WTC11 (cell line): ENCODE data around the gene LRMDA. TPM values are rescaled to one million over a fixed set of nuclear protein-coding genes. Genes with fewer than 3 reads are reported as not detected.

Experiments
- ATAC-seq: fragments of 200-7000 bp; cut with Tn5 transposase; 2 replicates; pipeline ENCODE4 v1.10.0; 2021; ENCODE audit warnings: mild to moderate bottlenecking, moderate library complexity
- CTCF ChIA-PET: fragments of 300-600 bp; sonication (Branson Sonifier 250); formaldehyde crosslinking; loops from one replicate; lab custom pipeline; 2021; ENCODE audit warnings: antibody characterized with exemption; lab: Charles Lee
- POLR2A ChIA-PET: fragments of 350-600 bp; sonication (Branson Sonifier 250); formaldehyde crosslinking; loops from one replicate; lab custom pipeline; 2021; ENCODE audit warnings: antibody characterized with exemption; lab: Charles Lee
- DNase-seq: peaks from one replicate; pipeline ENCODE4 v3.0.0; 2021; ENCODE audit warnings: low spot score
- H3K27ac Mint-ChIP-seq: 2 replicates; pipeline ENCODE4 v1.8.0; 2021; ENCODE audit warnings: mixed read lengths
- H3K27me3 Mint-ChIP-seq: 2 replicates; pipeline ENCODE4 v1.8.0; 2021; ENCODE audit warnings: low read depth, mild to moderate bottlenecking, moderate library complexity, mixed read lengths
- H3K36me3 Mint-ChIP-seq: 2 replicates; pipeline ENCODE4 v1.8.0; 2021; ENCODE audit warnings: mixed read lengths
- H3K4me1 Mint-ChIP-seq: 2 replicates; pipeline ENCODE4 v1.8.0; 2022; ENCODE audit warnings: mixed read lengths
- H3K4me3 Mint-ChIP-seq: 2 replicates; pipeline ENCODE4 v1.8.0; 2021; ENCODE audit warnings: mild to moderate bottlenecking, moderate library complexity, mixed read lengths
- H3K9me3 Mint-ChIP-seq: 2 replicates; pipeline ENCODE4 v1.8.0; 2021; ENCODE audit warnings: mixed read lengths
- ATF2 ChIP-seq: sonication (generic); formaldehyde crosslinking; IDR thresholded peaks from 2 replicates; pipeline ENCODE4 v1.8.1; 2022; ENCODE audit warnings: low read depth, missing genetic modification reagents, borderline replicate concordance
- KAT7 ChIP-seq: sonication (generic); formaldehyde crosslinking; IDR thresholded peaks from 2 replicates; pipeline ENCODE4 v1.8.1; 2023; ENCODE audit warnings: missing genetic modification reagents, mild to moderate bottlenecking, borderline replicate concordance
- MYBL2 ChIP-seq: sonication (generic); formaldehyde crosslinking; IDR thresholded peaks from 2 replicates; pipeline ENCODE4 v1.8.1; 2023; ENCODE audit warnings: mild to moderate bottlenecking, moderate library complexity, missing genetic modification reagents
- NR1H2 ChIP-seq: sonication (generic); formaldehyde crosslinking; IDR thresholded peaks from 2 replicates; pipeline ENCODE4 v1.9.0; 2021; ENCODE audit warnings: mild to moderate bottlenecking, moderate library complexity, missing genetic modification reagents
- NR2C2 ChIP-seq: sonication (generic); formaldehyde crosslinking; IDR thresholded peaks from 2 replicates; pipeline ENCODE4 v1.8.0; 2022; ENCODE audit warnings: mild to moderate bottlenecking, missing genetic modification reagents
- SMAD4 ChIP-seq: sonication (generic); formaldehyde crosslinking; IDR thresholded peaks from 2 replicates; pipeline ENCODE4 v1.8.0; 2022; ENCODE audit warnings: mild to moderate bottlenecking, missing genetic modification reagents
- SOX15 ChIP-seq: fragments of 250-450 bp; sonication (Bioruptor Pico); IDR thresholded peaks from 2 replicates; pipeline ENCODE4 v1.9.0; 2021; ENCODE audit warnings: mild to moderate bottlenecking
- SP1 ChIP-seq: sonication (generic); formaldehyde crosslinking; conservative IDR thresholded peaks from 2 replicates; pipeline ENCODE4 v1.8.1; 2022; ENCODE audit warnings: missing genetic modification reagents
- STAT6 ChIP-seq: sonication (generic); formaldehyde crosslinking; conservative IDR thresholded peaks from 2 replicates; pipeline ENCODE4 v1.8.1; 2023; ENCODE audit warnings: mild to moderate bottlenecking, low read depth, missing genetic modification reagents, moderate library complexity
- TCF7 ChIP-seq: sonication (generic); formaldehyde crosslinking; IDR thresholded peaks from 2 replicates; pipeline ENCODE4 v1.8.0; 2022; ENCODE audit warnings: mild to moderate bottlenecking, low read depth, missing genetic modification reagents, moderate library complexity
- ZNF671 ChIP-seq: fragments of 250-450 bp; sonication (Bioruptor Pico); IDR thresholded peaks from 2 replicates; pipeline ENCODE4 v1.8.0; 2021; ENCODE audit warnings: mild to moderate bottlenecking
- total RNA-seq: library from RNA; stranded (reverse); gene quantifications from 3 replicates; pipeline ENCODE4 v1.2.3, GENCODE V29; 2021
- TF ChIP-seq, protein P1 (sequence below): fragments of 250-450 bp; sonication (Bioruptor Pico); IDR thresholded peaks from 2 replicates; pipeline ENCODE4 v1.8.0; 2021; ENCODE audit warnings: mild to moderate bottlenecking
- TF ChIP-seq, protein P2 (sequence below): sonication (generic); formaldehyde crosslinking; IDR thresholded peaks from 2 replicates; pipeline ENCODE4 v1.8.0; 2023; ENCODE audit warnings: mild to moderate bottlenecking, missing genetic modification reagents
- TF ChIP-seq, protein P3 (sequence below): fragments of 250-450 bp; sonication (Bioruptor Pico); IDR thresholded peaks from 2 replicates; pipeline ENCODE4 v1.9.0; 2021; ENCODE audit warnings: mild to moderate bottlenecking
- TF ChIP-seq, protein P4 (sequence below): fragments of 250-450 bp; sonication (Bioruptor Pico); IDR thresholded peaks from 2 replicates; pipeline ENCODE4 v1.9.0; 2021; ENCODE audit warnings: mild to moderate bottlenecking, borderline replicate concordance
- TF ChIP-seq, protein P5 (sequence below): sonication (generic); formaldehyde crosslinking; IDR thresholded peaks from 2 replicates; pipeline ENCODE4 v1.8.0; 2022; ENCODE audit warnings: mild to moderate bottlenecking, missing genetic modification reagents

LRMDA gene
- total RNA-seq, 1 experiment from 2014 or later, result 0.92 TPM

DNA sequence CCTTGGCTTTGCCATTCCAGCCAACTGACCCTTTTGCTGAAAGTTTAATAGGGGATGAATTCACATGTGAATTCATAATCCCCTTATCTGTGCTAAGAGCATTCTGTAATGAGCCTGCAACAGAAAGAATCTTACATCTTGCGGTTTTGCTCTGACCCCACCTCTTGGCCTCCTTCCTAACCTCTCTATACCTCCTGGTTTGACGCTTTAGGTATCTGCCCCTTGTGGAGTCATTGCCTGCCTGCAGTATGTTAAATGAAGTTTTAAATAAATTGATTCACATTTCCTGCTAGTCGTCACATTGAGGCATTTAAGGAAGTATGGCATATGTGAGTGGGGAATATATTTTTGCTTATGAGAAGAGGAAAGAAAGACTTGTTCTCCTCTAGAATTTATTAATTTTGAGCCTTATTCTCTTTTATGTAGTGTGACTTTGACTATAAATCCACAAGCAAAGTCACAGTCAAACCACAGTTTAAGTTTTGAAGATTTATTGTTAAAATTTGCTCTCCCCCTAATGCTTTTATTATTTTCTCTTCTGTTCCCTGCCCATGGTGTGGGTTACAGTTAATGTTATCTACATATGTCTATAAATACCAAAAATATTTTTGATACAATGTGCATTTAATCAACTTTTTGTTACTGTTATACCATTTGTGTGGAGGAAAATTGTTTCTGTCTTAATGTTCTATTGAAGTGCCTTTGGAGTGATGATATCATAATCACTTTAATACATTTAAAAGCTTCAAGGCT lies 60.9 kb downstream of the LRMDA start:
- Mint-ChIP-seq H3K36me3 (no peaks in the 10 kb centered on the region), H3K9me3 (no peaks in the 10 kb centered on the region), H3K27me3 (peaks cover 15% of the 10 kb centered on the region; the same call in 1 of the 2 replicates), H3K4me3 (no peak overlapping the region), H3K4me1 (no peaks in the 10 kb centered on the region), H3K27ac (no peak overlapping the region)
- CTCF ChIA-PET, result no interaction called here
- ATAC-seq (peak; percentile 64), DNase-seq (no peak)
- TF ChIP-seq TCF7 (no peak), ZNF671 (CRISPR knock-in tag) (no peak), SMAD4 (no peak), NR2C2 (no peak)
- TF ChIP-seq, protein P1, sequence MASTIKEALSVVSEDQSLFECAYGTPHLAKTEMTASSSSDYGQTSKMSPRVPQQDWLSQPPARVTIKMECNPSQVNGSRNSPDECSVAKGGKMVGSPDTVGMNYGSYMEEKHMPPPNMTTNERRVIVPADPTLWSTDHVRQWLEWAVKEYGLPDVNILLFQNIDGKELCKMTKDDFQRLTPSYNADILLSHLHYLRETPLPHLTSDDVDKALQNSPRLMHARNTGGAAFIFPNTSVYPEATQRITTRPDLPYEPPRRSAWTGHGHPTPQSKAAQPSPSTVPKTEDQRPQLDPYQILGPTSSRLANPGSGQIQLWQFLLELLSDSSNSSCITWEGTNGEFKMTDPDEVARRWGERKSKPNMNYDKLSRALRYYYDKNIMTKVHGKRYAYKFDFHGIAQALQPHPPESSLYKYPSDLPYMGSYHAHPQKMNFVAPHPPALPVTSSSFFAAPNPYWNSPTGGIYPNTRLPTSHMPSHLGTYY (CRISPR knock-in tag), result no peak
- TF ChIP-seq, protein P2, sequence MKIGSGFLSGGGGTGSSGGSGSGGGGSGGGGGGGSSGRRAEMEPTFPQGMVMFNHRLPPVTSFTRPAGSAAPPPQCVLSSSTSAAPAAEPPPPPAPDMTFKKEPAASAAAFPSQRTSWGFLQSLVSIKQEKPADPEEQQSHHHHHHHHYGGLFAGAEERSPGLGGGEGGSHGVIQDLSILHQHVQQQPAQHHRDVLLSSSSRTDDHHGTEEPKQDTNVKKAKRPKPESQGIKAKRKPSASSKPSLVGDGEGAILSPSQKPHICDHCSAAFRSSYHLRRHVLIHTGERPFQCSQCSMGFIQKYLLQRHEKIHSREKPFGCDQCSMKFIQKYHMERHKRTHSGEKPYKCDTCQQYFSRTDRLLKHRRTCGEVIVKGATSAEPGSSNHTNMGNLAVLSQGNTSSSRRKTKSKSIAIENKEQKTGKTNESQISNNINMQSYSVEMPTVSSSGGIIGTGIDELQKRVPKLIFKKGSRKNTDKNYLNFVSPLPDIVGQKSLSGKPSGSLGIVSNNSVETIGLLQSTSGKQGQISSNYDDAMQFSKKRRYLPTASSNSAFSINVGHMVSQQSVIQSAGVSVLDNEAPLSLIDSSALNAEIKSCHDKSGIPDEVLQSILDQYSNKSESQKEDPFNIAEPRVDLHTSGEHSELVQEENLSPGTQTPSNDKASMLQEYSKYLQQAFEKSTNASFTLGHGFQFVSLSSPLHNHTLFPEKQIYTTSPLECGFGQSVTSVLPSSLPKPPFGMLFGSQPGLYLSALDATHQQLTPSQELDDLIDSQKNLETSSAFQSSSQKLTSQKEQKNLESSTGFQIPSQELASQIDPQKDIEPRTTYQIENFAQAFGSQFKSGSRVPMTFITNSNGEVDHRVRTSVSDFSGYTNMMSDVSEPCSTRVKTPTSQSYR (CRISPR knock-in tag), result no peak
- POLR2A ChIA-PET, result no interaction called here

GRCh38 chr10:75493464-75493863 lies 62.0 kb downstream of the LRMDA start:
- POLR2A ChIA-PET, result no interaction called here
- ATAC-seq, result no peak
- no peak for DNase-seq
- Mint-ChIP-seq H3K9me3 (no peaks in the 10 kb centered on the region), H3K36me3 (no peaks in the 10 kb centered on the region), H3K27me3 (peaks cover 7% of the 10 kb centered on the region; the same call in 1 of the 2 replicates), H3K4me3 (no peak overlapping the region), H3K27ac (no peak overlapping the region), H3K4me1 (no peaks in the 10 kb centered on the region)
- CTCF ChIA-PET, result interaction anchor here (1.4 kb wide), 1 partner anchor 92 kb away, joined by 3 read pairs; the partner anchor contains the start of gene ZNF503
- no peak for TF ChIP-seq MYBL2
- no peak for TF ChIP-seq STAT6 (CRISPR knock-in tag)
- no peak for TF ChIP-seq SOX15 (CRISPR knock-in tag)
- no peak for TF ChIP-seq KAT7 (CRISPR knock-in tag)
- no peak for TF ChIP-seq ATF2 (CRISPR knock-in tag)
- no peak for TF ChIP-seq NR1H2 (CRISPR knock-in tag)
- TF ChIP-seq, protein P1 (CRISPR knock-in tag), result no peak
- TF ChIP-seq, protein P3, sequence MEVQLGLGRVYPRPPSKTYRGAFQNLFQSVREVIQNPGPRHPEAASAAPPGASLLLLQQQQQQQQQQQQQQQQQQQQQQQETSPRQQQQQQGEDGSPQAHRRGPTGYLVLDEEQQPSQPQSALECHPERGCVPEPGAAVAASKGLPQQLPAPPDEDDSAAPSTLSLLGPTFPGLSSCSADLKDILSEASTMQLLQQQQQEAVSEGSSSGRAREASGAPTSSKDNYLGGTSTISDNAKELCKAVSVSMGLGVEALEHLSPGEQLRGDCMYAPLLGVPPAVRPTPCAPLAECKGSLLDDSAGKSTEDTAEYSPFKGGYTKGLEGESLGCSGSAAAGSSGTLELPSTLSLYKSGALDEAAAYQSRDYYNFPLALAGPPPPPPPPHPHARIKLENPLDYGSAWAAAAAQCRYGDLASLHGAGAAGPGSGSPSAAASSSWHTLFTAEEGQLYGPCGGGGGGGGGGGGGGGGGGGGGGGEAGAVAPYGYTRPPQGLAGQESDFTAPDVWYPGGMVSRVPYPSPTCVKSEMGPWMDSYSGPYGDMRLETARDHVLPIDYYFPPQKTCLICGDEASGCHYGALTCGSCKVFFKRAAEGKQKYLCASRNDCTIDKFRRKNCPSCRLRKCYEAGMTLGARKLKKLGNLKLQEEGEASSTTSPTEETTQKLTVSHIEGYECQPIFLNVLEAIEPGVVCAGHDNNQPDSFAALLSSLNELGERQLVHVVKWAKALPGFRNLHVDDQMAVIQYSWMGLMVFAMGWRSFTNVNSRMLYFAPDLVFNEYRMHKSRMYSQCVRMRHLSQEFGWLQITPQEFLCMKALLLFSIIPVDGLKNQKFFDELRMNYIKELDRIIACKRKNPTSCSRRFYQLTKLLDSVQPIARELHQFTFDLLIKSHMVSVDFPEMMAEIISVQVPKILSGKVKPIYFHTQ (CRISPR knock-in tag), result no peak
- TF ChIP-seq SP1 (CRISPR knock-in tag), result no peak
- TF ChIP-seq, protein P4, sequence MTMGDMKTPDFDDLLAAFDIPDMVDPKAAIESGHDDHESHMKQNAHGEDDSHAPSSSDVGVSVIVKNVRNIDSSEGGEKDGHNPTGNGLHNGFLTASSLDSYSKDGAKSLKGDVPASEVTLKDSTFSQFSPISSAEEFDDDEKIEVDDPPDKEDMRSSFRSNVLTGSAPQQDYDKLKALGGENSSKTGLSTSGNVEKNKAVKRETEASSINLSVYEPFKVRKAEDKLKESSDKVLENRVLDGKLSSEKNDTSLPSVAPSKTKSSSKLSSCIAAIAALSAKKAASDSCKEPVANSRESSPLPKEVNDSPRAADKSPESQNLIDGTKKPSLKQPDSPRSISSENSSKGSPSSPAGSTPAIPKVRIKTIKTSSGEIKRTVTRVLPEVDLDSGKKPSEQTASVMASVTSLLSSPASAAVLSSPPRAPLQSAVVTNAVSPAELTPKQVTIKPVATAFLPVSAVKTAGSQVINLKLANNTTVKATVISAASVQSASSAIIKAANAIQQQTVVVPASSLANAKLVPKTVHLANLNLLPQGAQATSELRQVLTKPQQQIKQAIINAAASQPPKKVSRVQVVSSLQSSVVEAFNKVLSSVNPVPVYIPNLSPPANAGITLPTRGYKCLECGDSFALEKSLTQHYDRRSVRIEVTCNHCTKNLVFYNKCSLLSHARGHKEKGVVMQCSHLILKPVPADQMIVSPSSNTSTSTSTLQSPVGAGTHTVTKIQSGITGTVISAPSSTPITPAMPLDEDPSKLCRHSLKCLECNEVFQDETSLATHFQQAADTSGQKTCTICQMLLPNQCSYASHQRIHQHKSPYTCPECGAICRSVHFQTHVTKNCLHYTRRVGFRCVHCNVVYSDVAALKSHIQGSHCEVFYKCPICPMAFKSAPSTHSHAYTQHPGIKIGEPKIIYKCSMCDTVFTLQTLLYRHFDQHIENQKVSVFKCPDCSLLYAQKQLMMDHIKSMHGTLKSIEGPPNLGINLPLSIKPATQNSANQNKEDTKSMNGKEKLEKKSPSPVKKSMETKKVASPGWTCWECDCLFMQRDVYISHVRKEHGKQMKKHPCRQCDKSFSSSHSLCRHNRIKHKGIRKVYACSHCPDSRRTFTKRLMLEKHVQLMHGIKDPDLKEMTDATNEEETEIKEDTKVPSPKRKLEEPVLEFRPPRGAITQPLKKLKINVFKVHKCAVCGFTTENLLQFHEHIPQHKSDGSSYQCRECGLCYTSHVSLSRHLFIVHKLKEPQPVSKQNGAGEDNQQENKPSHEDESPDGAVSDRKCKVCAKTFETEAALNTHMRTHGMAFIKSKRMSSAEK (CRISPR knock-in tag), result no peak
- TF ChIP-seq, protein P5, sequence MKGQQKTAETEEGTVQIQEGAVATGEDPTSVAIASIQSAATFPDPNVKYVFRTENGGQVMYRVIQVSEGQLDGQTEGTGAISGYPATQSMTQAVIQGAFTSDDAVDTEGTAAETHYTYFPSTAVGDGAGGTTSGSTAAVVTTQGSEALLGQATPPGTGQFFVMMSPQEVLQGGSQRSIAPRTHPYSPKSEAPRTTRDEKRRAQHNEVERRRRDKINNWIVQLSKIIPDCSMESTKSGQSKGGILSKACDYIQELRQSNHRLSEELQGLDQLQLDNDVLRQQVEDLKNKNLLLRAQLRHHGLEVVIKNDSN (CRISPR knock-in tag), result no peak
